GM12878 (cell line): ENCODE data around the gene C1orf115.

ENCODE experiments used
- CTCF ChIP-seq, 3 experiments: IDR thresholded peaks in 2 of 3; conservative IDR thresholded peaks in 1 of 3; 2 replicates each; pipeline ENCODE4 v1.5.1; 2011; ENCODE audit warnings: low read depth in 3 of 3, low read length in 3 of 3, mild to moderate bottlenecking in 3 of 3, control low read depth in 2 of 3, moderate library complexity in 2 of 3, inconsistent platforms in 1 of 3, mixed read lengths in 1 of 3; ENCODE audit not compliant: control insufficient read depth in 2 of 3, insufficient read depth in 1 of 3; ENCODE audit errors: extremely low read depth in 1 of 3
- KDM1A ChIP-seq: fragments of 200-600 bp; sonication (generic); IDR thresholded peaks from 2 replicates; pipeline ENCODE4 v1.6.1; 2016; ENCODE audit warnings: borderline replicate concordance
- POLR2A ChIP-seq: IDR thresholded peaks from 2 replicates; pipeline ENCODE4 v1.6.1; 2011; ENCODE audit warnings: low read depth, mild to moderate bottlenecking, low read length
- POLR2AphosphoS5 ChIP-seq: IDR thresholded peaks from 2 replicates; pipeline ENCODE4 v1.6.1; 2011; ENCODE audit warnings: mild to moderate bottlenecking, low read length, inconsistent platforms
- SUZ12 ChIP-seq: fragments of 200-600 bp; sonication (generic); IDR thresholded peaks from one replicate; pipeline ENCODE4 v1.6.1; 2018; ENCODE audit warnings: antibody characterized with exemption, mild to moderate bottlenecking; ENCODE audit not compliant: unreplicated experiment
- TAF1 ChIP-seq: IDR thresholded peaks from 2 replicates; pipeline ENCODE4 v1.6.1; 2011; ENCODE audit warnings: mild to moderate bottlenecking, low read depth, low read length, borderline replicate concordance
- ZNF592 ChIP-seq: fragments of 450-650 bp; IDR thresholded peaks from 2 replicates; pipeline ENCODE4 v1.6.1; 2017; ENCODE audit warnings: mild to moderate bottlenecking, moderate library complexity
- ZNF687 ChIP-seq: fragments of 450-650 bp; IDR thresholded peaks from 2 replicates; pipeline ENCODE4 v1.6.1; 2017; ENCODE audit warnings: mild to moderate bottlenecking, moderate library complexity

DNA sequence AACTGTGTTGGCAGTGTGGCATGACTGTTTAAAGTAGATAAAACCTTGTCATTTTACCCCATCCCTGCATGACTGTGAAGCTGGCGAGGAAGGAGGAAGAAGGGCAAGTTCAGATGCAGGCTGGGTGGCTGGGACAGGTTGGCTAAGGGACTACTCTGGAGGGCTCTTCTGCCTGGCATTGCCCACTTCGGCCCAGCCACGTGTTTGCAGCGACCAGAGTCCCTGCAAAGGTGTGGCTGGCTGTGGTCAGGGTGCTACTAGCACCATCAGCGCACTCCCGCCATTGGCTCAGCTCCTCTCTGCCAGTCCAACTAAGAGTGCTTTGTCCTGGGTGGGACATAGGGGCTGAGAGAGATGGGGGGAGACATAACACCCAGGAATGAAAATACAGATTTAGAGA lies 7.2 kb downstream of the C1orf115 start:
- TF ChIP-seq CTCF (IDR thresholded peaks at IDR 0.05 in 2 of 3, conservative IDR thresholded peaks at IDR 0.05 in 1 of 3; ENCODE audit: control insufficient read depth in 2 of 3, extremely low read depth in 1 of 3, insufficient read depth in 1 of 3, low read depth in 3 of 3, low read length in 3 of 3) (no peak), KDM1A (no peak), ZNF592 (no peak), ZNF687 (no peak), POLR2AphosphoS5 (no peak), SUZ12 (no peak), POLR2A (no peak), TAF1 (no peak)
